ENCODE measurements around the gene CALML6. TPM values are rescaled to one million over a fixed set of nuclear protein-coding genes. Genes with fewer than 3 reads are reported as not detected.
"Not testable (repeated sequence)": the region's sequence is repeated elsewhere in the genome, so short reads cannot be mapped to it uniquely, and the experiment has no call there.

Gene CALML6
- total and polyA plus RNA-seq, 9 donors = 132 to 277 (median 199) TPM

- no peak for DNase-seq
- Histone ChIP-seq H3K9me3 (replicated peaks; ENCODE audit: control insufficient read depth, low read depth, low read length) (no peaks in the 10 kb centered on the region), H3K27ac (ENCODE audit: low read length) (no peak overlapping the region), H3K36me3 (ENCODE audit: control insufficient read depth, insufficient read depth, low read length) (no peaks in the 10 kb centered on the region), H3K27me3 (ENCODE audit: control insufficient read depth, insufficient read depth, low read length) (peaks cover 2% of the 10 kb centered on the region), H3K4me3 (ENCODE audit: low read length) (no peak overlapping the region), H3K4me1 (ENCODE audit: control insufficient read depth, insufficient read depth, low read length) (peaks cover 32% of the 10 kb centered on the region)
- 91% methylated on average over 21 of the region's 21 CpGs for WGBS (ENCODE audit: insufficient coverage)
Measured at GRCh38 chr1:1924849-1925248, 9.8 kb downstream of the CALML6 start.

DNA sequence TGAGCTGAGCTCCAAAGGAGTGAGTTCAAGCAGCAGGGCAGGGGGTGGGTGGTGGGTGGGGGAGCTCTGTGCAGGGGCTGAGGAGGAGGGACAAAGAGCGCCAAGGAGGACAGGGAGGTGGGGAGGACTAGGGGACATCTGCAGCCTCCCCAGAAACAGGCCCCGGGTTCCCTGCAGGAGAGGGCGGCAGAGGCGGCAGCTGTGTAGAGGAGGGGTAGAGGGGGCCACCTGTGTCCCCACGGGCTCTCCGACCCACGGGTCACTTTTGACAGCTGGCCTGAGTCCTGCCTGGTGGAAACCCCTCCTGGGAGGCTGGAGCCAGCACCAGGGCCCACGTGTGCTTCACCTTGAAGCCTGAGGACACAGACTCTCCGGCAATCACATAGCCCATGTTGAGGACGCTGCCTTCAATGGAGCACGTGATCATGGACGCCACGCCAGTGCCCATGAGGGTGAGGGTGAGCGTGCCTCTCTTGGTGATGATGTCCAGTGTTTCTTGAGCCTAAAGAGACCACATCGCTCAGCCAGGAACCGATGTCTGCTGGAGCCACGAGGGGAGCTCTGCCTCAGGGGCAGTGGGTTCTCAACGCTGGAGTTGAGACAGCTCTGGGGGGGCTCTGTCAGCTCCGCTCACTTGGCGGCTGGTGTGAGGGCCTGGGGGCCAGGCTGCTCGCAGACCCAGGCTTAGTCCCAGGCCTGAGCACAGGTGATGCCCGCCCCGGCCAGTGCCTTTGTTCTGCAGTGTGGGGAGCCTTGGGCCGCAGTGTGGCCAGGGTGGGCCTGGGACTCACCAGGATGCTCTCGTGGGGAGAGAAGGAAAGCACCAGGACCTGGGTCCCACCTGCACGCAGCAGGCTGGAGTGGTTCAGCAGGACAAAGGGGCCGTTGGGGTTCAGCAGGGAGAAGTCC lies 10.6 kb downstream of the CALML6 start:
- DNase-seq = no peak
- H3K4me3 ChIP-seq (ENCODE audit: low read length) = no peak overlapping the region
- H3K27me3 ChIP-seq (ENCODE audit: control insufficient read depth, insufficient read depth, low read length) = peaks cover 2% of the 10 kb centered on the region
- no peaks in the 10 kb centered on the region for H3K9me3 ChIP-seq (replicated peaks; ENCODE audit: control insufficient read depth, low read depth, low read length)
- peaks cover 30% of the 10 kb centered on the region for H3K4me1 ChIP-seq (ENCODE audit: control insufficient read depth, insufficient read depth, low read length)
- no peaks in the 10 kb centered on the region for H3K36me3 ChIP-seq (ENCODE audit: control insufficient read depth, insufficient read depth, low read length)
- 72% methylated on average over 25 of the region's 27 CpGs for WGBS (ENCODE audit: insufficient coverage)
- no peak overlapping the region for H3K27ac ChIP-seq (ENCODE audit: low read length)

- Histone ChIP-seq H3K27me3 (ENCODE audit: control insufficient read depth, insufficient read depth, low read length) (peaks cover 2% of the 10 kb centered on the region), H3K9me3 (replicated peaks; ENCODE audit: control insufficient read depth, low read depth, low read length) (no peaks in the 10 kb centered on the region), H3K4me1 (ENCODE audit: control insufficient read depth, insufficient read depth, low read length) (peaks cover 30% of the 10 kb centered on the region), H3K4me3 (ENCODE audit: low read length) (no peak overlapping the region), H3K36me3 (ENCODE audit: control insufficient read depth, insufficient read depth, low read length) (no peaks in the 10 kb centered on the region), H3K27ac (ENCODE audit: low read length) (no peak overlapping the region)
- WGBS (ENCODE audit: insufficient coverage) = 88% methylated on average over 16 of the region's 26 CpGs
- DNase-seq = no peak
Measured at GRCh38 chr1:1926346-1926811, 11.3 kb downstream of the CALML6 start.

- Histone ChIP-seq H3K36me3 (ENCODE audit: control insufficient read depth, insufficient read depth, low read length) (no peaks in the 10 kb centered on the region), H3K27ac (ENCODE audit: low read length) (no peak overlapping the region), H3K9me3 (replicated peaks; ENCODE audit: control insufficient read depth, low read depth, low read length) (no peaks in the 10 kb centered on the region), H3K27me3 (ENCODE audit: control insufficient read depth, insufficient read depth, low read length) (peaks cover 2% of the 10 kb centered on the region), H3K4me1 (ENCODE audit: control insufficient read depth, insufficient read depth, low read length) (peaks cover 30% of the 10 kb centered on the region), H3K4me3 (ENCODE audit: low read length) (no peak overlapping the region)
- WGBS (ENCODE audit: insufficient coverage) = 83% methylated on average over 19 of the region's 21 CpGs
- no peak for DNase-seq
Measured at GRCh38 chr1:1926886-1927660, 12.0 kb downstream of the CALML6 start.

GRCh38 chr1:1927751-1928150 lies 12.7 kb downstream of the CALML6 start:
- no peak for DNase-seq
- Histone ChIP-seq H3K36me3 (ENCODE audit: control insufficient read depth, insufficient read depth, low read length) (no peaks in the 10 kb centered on the region), H3K4me3 (ENCODE audit: low read length) (no peak overlapping the region), H3K4me1 (ENCODE audit: control insufficient read depth, insufficient read depth, low read length) (peaks cover 28% of the 10 kb centered on the region), H3K9me3 (replicated peaks; ENCODE audit: control insufficient read depth, low read depth, low read length) (no peaks in the 10 kb centered on the region), H3K27me3 (ENCODE audit: control insufficient read depth, insufficient read depth, low read length) (peaks cover 2% of the 10 kb centered on the region), H3K27ac (ENCODE audit: low read length) (no peak overlapping the region)
- WGBS (ENCODE audit: insufficient coverage) = 94% methylated on average over 15 of the region's 25 CpGs

GRCh38 chr1:1928231-1929101 lies 13.4 kb downstream of the CALML6 start:
- peaks cover 23% of the 10 kb centered on the region for H3K4me1 ChIP-seq (ENCODE audit: control insufficient read depth, insufficient read depth, low read length)
- H3K27ac ChIP-seq (ENCODE audit: low read length) = no peak overlapping the region
- 77% methylated on average over 23 of the region's 34 CpGs for WGBS (ENCODE audit: insufficient coverage)
- no peak overlapping the region for H3K4me3 ChIP-seq (ENCODE audit: low read length)
- H3K27me3 ChIP-seq (ENCODE audit: control insufficient read depth, insufficient read depth, low read length) = peaks cover 2% of the 10 kb centered on the region
- no peaks in the 10 kb centered on the region for H3K9me3 ChIP-seq (replicated peaks; ENCODE audit: control insufficient read depth, low read depth, low read length)
- no peak for DNase-seq
- H3K36me3 ChIP-seq (ENCODE audit: control insufficient read depth, insufficient read depth, low read length) = no peaks in the 10 kb centered on the region

DNA sequence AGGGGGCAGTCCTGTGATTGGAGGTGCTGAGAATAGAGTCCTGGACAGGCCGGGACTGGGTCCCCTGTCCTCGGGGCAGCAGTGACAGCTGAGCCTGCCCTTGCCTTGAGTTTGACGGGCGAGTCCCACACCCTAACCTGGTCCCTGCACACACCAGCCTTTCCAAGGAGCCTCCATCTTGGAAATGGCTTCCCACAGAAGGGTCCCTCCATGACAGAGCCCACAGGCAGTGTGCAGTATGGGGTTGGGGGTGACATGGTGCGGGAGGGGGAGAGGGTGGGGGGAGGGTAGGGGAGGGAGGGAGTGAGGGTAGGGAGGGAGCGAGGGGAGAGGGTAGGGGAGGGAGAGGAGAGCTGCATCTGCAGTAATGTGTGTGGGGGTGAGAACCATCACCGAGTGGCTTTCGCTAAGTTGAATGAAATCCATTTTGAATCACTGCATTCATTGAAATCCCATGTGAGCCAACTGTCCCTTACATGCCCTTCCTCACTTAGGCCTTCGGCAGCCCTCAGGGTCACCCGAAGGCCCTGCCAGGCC lies 14.1 kb downstream of the CALML6 start:
- Histone ChIP-seq H3K27me3 (ENCODE audit: control insufficient read depth, insufficient read depth, low read length) (peaks cover 2% of the 10 kb centered on the region), H3K27ac (ENCODE audit: low read length) (no peak overlapping the region), H3K4me3 (ENCODE audit: low read length) (no peak overlapping the region), H3K36me3 (ENCODE audit: control insufficient read depth, insufficient read depth, low read length) (no peaks in the 10 kb centered on the region), H3K9me3 (replicated peaks; ENCODE audit: control insufficient read depth, low read depth, low read length) (no peaks in the 10 kb centered on the region), H3K4me1 (ENCODE audit: control insufficient read depth, insufficient read depth, low read length) (peaks cover 19% of the 10 kb centered on the region)
- WGBS (ENCODE audit: insufficient coverage) = 89% methylated on average over 4 of the region's 10 CpGs
- DNase-seq = no peak

DNA sequence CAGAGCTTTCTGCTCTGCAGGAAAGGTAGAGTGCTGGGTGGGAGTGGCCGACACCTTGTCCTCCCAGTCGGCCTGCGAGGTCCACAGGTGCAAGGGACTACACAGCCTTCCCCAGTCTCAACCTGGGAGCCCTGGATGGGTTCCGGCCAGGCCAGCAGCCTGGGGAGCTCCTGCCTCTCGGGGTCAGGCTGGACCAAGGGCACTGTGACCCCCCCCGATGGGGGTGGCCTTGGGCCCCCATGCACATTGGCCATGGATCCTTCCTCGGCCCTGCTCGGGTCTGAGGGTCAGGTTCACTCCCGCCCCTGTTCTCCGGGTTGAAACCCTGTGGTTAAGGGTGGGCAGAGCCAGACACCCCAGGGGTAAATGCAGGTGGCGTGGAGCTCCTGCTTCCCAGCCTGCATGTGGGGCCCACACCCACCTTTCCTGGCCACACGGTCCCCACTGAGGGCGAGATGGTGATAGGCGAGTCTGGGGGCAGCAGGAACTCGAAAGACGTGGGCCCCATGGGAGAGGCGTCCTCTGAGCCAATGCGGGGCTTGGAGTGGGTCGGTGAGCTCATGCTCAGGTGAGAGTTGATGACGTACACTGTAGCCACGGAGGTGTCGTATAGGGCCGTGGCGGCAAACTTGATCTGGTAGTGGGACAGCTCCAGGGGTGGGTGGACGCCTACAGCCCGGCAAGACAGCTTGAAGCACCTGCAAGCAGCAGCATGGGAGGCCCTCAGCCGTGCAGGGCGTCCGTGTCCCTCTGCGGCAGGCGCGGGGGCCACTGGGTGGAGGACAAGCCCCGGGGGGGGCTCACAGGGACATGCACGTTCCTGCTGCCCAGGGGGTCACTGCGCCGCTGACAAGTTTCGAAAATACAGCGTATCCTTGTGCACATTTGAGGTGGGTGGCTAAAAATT lies 14.8 kb downstream of the CALML6 start:
- H3K36me3 ChIP-seq (ENCODE audit: control insufficient read depth, insufficient read depth, low read length) = no peaks in the 10 kb centered on the region
- H3K4me3 ChIP-seq (ENCODE audit: low read length) = no peak overlapping the region
- H3K27ac ChIP-seq (ENCODE audit: low read length) = no peak overlapping the region
- peaks cover 12% of the 10 kb centered on the region for H3K4me1 ChIP-seq (ENCODE audit: control insufficient read depth, insufficient read depth, low read length)
- H3K9me3 ChIP-seq (replicated peaks; ENCODE audit: control insufficient read depth, low read depth, low read length) = no peaks in the 10 kb centered on the region
- 75% methylated on average over 35 of the region's 38 CpGs for WGBS (ENCODE audit: insufficient coverage)
- H3K27me3 ChIP-seq (ENCODE audit: control insufficient read depth, insufficient read depth, low read length) = no peaks in the 10 kb centered on the region
- DNase-seq = no peak

GRCh38 chr1:1934848-1935247 lies 19.8 kb downstream of the CALML6 start:
- H3K4me3 ChIP-seq (ENCODE audit: low read length); H3K27me3 ChIP-seq (ENCODE audit: control insufficient read depth, insufficient read depth, low read length); DNase-seq; H3K36me3 ChIP-seq (ENCODE audit: control insufficient read depth, insufficient read depth, low read length); H3K9me3 ChIP-seq (replicated peaks; ENCODE audit: control insufficient read depth, low read depth, low read length); H3K4me1 ChIP-seq (ENCODE audit: control insufficient read depth, insufficient read depth, low read length); H3K27ac ChIP-seq (ENCODE audit: low read length): not testable (repeated sequence)
- WGBS (ENCODE audit: insufficient coverage) = 93% methylated on average over 21 of the region's 21 CpGs
